Endodermal cell (in vitro differentiated cells): ENCODE data around the gene KRTAP5-9. TPM values are rescaled to one million over a fixed set of nuclear protein-coding genes. Genes with fewer than 3 reads are reported as not detected.
A peak's percentile ranks its signal among the peaks of the same experiment; 100 is the strongest.
"Not testable (repeated sequence)": the region's sequence is repeated elsewhere in the genome, so short reads cannot be mapped to it uniquely, and the experiment has no call there.

Source experiments
- DNase-seq: peaks from one replicate; pipeline ENCODE4 v3.0.0-alpha.2; 2017
- H3K27ac ChIP-seq: 2 replicates; pipeline ENCODE4 v1.5.1; 2013; ENCODE audit warnings: mild to moderate bottlenecking, low read depth, low read length, moderate library complexity
- H3K27me3 ChIP-seq: 2 replicates; pipeline ENCODE4 v1.6.1; 2013; ENCODE audit warnings: mild to moderate bottlenecking, low read length, moderate library complexity; ENCODE audit not compliant: insufficient read depth, control insufficient read depth, poor library complexity, severe bottlenecking
- H3K36me3 ChIP-seq: 2 replicates; pipeline ENCODE4 v1.7.0; 2013; ENCODE audit warnings: mild to moderate bottlenecking, low read length, moderate library complexity; ENCODE audit not compliant: control insufficient read depth, insufficient read depth
- H3K4me1 ChIP-seq: one replicate; pipeline ENCODE4 v1.7.0; 2013; ENCODE audit warnings: low read length; ENCODE audit not compliant: control insufficient read depth, insufficient read depth
- H3K4me3 ChIP-seq: 2 replicates; pipeline ENCODE4 v1.5.1; 2013; ENCODE audit warnings: mild to moderate bottlenecking, low read length, moderate library complexity
- H3K9ac ChIP-seq: 2 replicates; pipeline ENCODE4 v1.6.1; 2013; ENCODE audit warnings: mild to moderate bottlenecking, low read length, moderate library complexity; ENCODE audit not compliant: poor library complexity, severe bottlenecking; ENCODE audit errors: extremely low read depth
- H3K9me3 ChIP-seq: 2 replicates; pipeline ENCODE4 v1.6.1; 2013; ENCODE audit warnings: mild to moderate bottlenecking, low read length, moderate library complexity; ENCODE audit not compliant: control insufficient read depth
- H3K27ac Mint-ChIP-seq: 2 replicates; pipeline ENCODE4 v1.8.0; 2020; ENCODE audit warnings: mixed read lengths
- H3K27me3 Mint-ChIP-seq: 2 replicates; pipeline ENCODE4 v1.8.0; 2021; ENCODE audit warnings: mild to moderate bottlenecking, mixed read lengths; ENCODE audit not compliant: insufficient read depth
- H3K36me3 Mint-ChIP-seq: 2 replicates; pipeline ENCODE4 v1.8.0; 2020; ENCODE audit warnings: low read depth, mixed read lengths
- H3K4me1 Mint-ChIP-seq: 2 replicates; pipeline ENCODE4 v1.8.0; 2020; ENCODE audit warnings: mixed read lengths
- H3K4me3 Mint-ChIP-seq: 2 replicates; pipeline ENCODE4 v1.8.0; 2020; ENCODE audit warnings: mild to moderate bottlenecking, moderate library complexity, mixed read lengths
- H3K9me3 Mint-ChIP-seq: 2 replicates; pipeline ENCODE4 v1.8.0; 2020; ENCODE audit warnings: mild to moderate bottlenecking, mixed read lengths
- WGBS, 2 experiments: methylation state at CpG; one replicate each; pipeline versions ENCODE4 v1.1.5 to v1.1.7; 2013; ENCODE audit warnings: missing lambda C conversion rate in 2 of 2, mixed read lengths in 1 of 2; ENCODE audit not compliant: insufficient coverage in 1 of 2, insufficient read length in 1 of 2; 5-methylcytosine and 5-hydroxymethylcytosine counted together
- total RNA-seq, 2 donors: library from RNA; stranded (reverse); fragmentation: NEBNext Ultra II Directional in 1 of 2; extraction: Animal tissue kit (Norgen Biotek cat#: 25700) in 1 of 2; gene quantifications; 2 replicates in 1 of 2; 3 replicates in 1 of 2; pipeline ENCODE4 v1.2.1, GENCODE V29; 2021
- TF ChIP-seq, protein P1 (sequence below): fragments of 200-600 bp; sonication (generic); conservative IDR thresholded peaks from 2 replicates; pipeline ENCODE4 v1.5.0; 2021; ENCODE audit warnings: antibody characterized with exemption, mild to moderate bottlenecking

The KRTAP5-9 gene
- total RNA-seq, 2 donors from 2014 or later, result 0.31 TPM; not detected in 1

DNA sequence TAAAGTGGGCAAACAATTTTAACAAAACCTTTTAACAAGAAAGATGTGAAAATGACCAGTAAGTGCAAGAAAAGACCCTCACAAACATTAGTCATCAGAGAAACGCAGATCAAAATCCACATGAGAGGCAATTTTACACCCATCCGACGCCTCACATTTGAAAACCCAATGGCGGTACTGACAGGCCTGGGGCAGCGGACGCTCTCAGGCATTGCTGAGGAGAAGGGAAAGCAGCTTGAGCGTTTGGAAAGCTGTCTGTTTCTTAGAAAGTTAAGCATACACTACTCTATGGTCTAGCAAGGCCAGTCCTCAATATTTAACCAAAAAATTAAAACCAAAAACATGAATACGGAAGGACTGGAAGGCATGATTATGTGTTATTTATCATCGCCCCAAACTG is 12.4 kb upstream of the KRTAP5-9 start:
- H3K4me1 Mint-ChIP-seq, result peaks cover 19% of the 10 kb centered on the region
- no peaks in the 10 kb centered on the region for H3K27me3 ChIP-seq
- H3K4me3 Mint-ChIP-seq, result no peak overlapping the region
- H3K4me1 ChIP-seq, result no peaks in the 10 kb centered on the region
- peaks cover 6% of the 10 kb centered on the region for H3K9me3 ChIP-seq
- no peak overlapping the region for H3K4me3 ChIP-seq
- peaks cover 9% of the 10 kb centered on the region for H3K9me3 Mint-ChIP-seq
- TF ChIP-seq, protein P1, sequence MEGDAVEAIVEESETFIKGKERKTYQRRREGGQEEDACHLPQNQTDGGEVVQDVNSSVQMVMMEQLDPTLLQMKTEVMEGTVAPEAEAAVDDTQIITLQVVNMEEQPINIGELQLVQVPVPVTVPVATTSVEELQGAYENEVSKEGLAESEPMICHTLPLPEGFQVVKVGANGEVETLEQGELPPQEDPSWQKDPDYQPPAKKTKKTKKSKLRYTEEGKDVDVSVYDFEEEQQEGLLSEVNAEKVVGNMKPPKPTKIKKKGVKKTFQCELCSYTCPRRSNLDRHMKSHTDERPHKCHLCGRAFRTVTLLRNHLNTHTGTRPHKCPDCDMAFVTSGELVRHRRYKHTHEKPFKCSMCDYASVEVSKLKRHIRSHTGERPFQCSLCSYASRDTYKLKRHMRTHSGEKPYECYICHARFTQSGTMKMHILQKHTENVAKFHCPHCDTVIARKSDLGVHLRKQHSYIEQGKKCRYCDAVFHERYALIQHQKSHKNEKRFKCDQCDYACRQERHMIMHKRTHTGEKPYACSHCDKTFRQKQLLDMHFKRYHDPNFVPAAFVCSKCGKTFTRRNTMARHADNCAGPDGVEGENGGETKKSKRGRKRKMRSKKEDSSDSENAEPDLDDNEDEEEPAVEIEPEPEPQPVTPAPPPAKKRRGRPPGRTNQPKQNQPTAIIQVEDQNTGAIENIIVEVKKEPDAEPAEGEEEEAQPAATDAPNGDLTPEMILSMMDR, result no peak
- H3K9ac ChIP-seq, result no peak overlapping the region
- no peak for DNase-seq
- peaks cover 3% of the 10 kb centered on the region for H3K36me3 Mint-ChIP-seq
- peaks cover 2% of the 10 kb centered on the region for H3K27me3 Mint-ChIP-seq
- H3K27ac Mint-ChIP-seq, result no peak overlapping the region
- H3K27ac ChIP-seq, result no peak overlapping the region
- WGBS, 2 experiments, result 89 to 99% methylated on average over 7 to 9 of the region's 9 CpGs
- no peaks in the 10 kb centered on the region for H3K36me3 ChIP-seq

- TF ChIP-seq, protein P1, result peak; percentile 45
- WGBS, 2 experiments, result 95 to 97% methylated on average over 4 to 9 of the region's 9 CpGs
- Histone ChIP-seq H3K27me3 (no peaks in the 10 kb centered on the region), H3K9me3 (peaks cover 13% of the 10 kb centered on the region), H3K27ac (no peak overlapping the region), H3K36me3 (no peaks in the 10 kb centered on the region), H3K4me1 (no peaks in the 10 kb centered on the region), H3K4me3 (no peak overlapping the region), H3K9ac (no peak overlapping the region)
- H3K36me3 Mint-ChIP-seq, result peaks cover 5% of the 10 kb centered on the region
- H3K27ac Mint-ChIP-seq, result no peak overlapping the region
- H3K4me3 Mint-ChIP-seq, result no peak overlapping the region
- DNase-seq, result no peak
- H3K4me1 Mint-ChIP-seq, result peaks cover 19% of the 10 kb centered on the region
- peaks cover 21% of the 10 kb centered on the region for H3K9me3 Mint-ChIP-seq
- H3K27me3 Mint-ChIP-seq, result peaks cover 2% of the 10 kb centered on the region
Measured at GRCh38 chr11:71537537-71537936, 10.7 kb upstream of the KRTAP5-9 start.

GRCh38 chr11:71537977-71538665 is 10.1 kb upstream of the KRTAP5-9 start, which contains the start of gene KRTAP5-8:
KRTAP5-8 (plus strand) TSS chr11:71538025; CDS start chr11:71538056, 31 bp downstream.
- H3K27ac Mint-ChIP-seq, DNase-seq: not testable (repeated sequence)

More at GRCh38 chr11:71537977-71538665, 10.1 kb upstream of the KRTAP5-9 start, which contains the start of gene KRTAP5-8:
- not testable (repeated sequence) for H3K27ac ChIP-seq, H3K36me3 Mint-ChIP-seq, H3K4me3 Mint-ChIP-seq, H3K4me3 ChIP-seq, H3K9ac ChIP-seq, H3K4me1 ChIP-seq, H3K27me3 Mint-ChIP-seq, H3K27me3 ChIP-seq, H3K36me3 ChIP-seq
- peaks cover 21% of the 10 kb centered on the region for H3K9me3 Mint-ChIP-seq
- 91% methylated on average over 4 of the region's 4 CpGs; no CpG with 5 or more reads in 1 of the 2 experiments for WGBS, 2 experiments
- H3K4me1 Mint-ChIP-seq, result peaks cover 20% of the 10 kb centered on the region
- H3K9me3 ChIP-seq, result peaks cover 13% of the 10 kb centered on the region
